GM12878 (cell line): Measurements from ENCODE around the gene CTSK.
"Not testable (repeated sequence)": the region's sequence is repeated elsewhere in the genome, so short reads cannot be mapped to it uniquely, and the experiment has no call there.

Experiments used
- ATF7 ChIP-seq: fragments of 450-650 bp; IDR thresholded peaks from 2 replicates; pipeline ENCODE4 v1.6.1; 2016; ENCODE audit warnings: low read depth, mild to moderate bottlenecking
- CEBPZ ChIP-seq: fragments of 150-350 bp; IDR thresholded peaks from 2 replicates; pipeline ENCODE4 v1.6.1; 2016; ENCODE audit warnings: low read depth, low read length
- CTCF ChIP-seq, 3 experiments: IDR thresholded peaks in 2 of 3; conservative IDR thresholded peaks in 1 of 3; 2 replicates each; pipeline ENCODE4 v1.5.1; 2011; ENCODE audit warnings: low read depth in 3 of 3, low read length in 3 of 3, mild to moderate bottlenecking in 3 of 3, control low read depth in 2 of 3, moderate library complexity in 2 of 3, inconsistent platforms in 1 of 3, mixed read lengths in 1 of 3; ENCODE audit not compliant: control insufficient read depth in 2 of 3, insufficient read depth in 1 of 3; ENCODE audit errors: extremely low read depth in 1 of 3
- FOS ChIP-seq: IDR thresholded peaks from 3 replicates; pipeline ENCODE4 v1.6.1; 2011; ENCODE audit warnings: borderline replicate concordance; ENCODE audit not compliant: insufficient read length; ENCODE audit errors: extremely low read depth
- MAX ChIP-seq: IDR thresholded peaks from 2 replicates; pipeline ENCODE4 v1.6.1; 2012; ENCODE audit warnings: low read depth, low read length, improper control_type of control experiment
- NRF1 ChIP-seq: conservative IDR thresholded peaks from 2 replicates; pipeline ENCODE4 v1.6.1; 2011; ENCODE audit warnings: mild to moderate bottlenecking, low read depth, low read length, improper control_type of control experiment
- SP1 ChIP-seq: IDR thresholded peaks from one replicate; pipeline ENCODE4 v1.6.1; 2011; ENCODE audit warnings: low read depth, low read length
- USF1 ChIP-seq: IDR thresholded peaks from 2 replicates; pipeline ENCODE4 v1.6.1; 2011; ENCODE audit warnings: borderline replicate concordance, low read depth, mild to moderate bottlenecking, moderate library complexity, mixed read lengths, low read length; ENCODE audit not compliant: insufficient read depth; ENCODE audit errors: extremely low read length

GRCh38 chr1:150852734-150853133 lies 44.7 kb upstream of the CTSK start:
- not testable (repeated sequence) for TF ChIP-seq FOS; MAX; CTCF (IDR thresholded peaks at IDR 0.05 in 2 of 3, conservative IDR thresholded peaks at IDR 0.05 in 1 of 3; ENCODE audit: control insufficient read depth in 2 of 3, extremely low read depth in 1 of 3, insufficient read depth in 1 of 3, low read depth in 3 of 3, low read length in 3 of 3); SP1; ATF7; USF1; NRF1; CEBPZ
